Stimulated activated naive CD8-positive, alpha-beta T cell treated with anti-CD3 and anti-CD28 coated beads, Interleukin-15, Interleukin-2, amounts not matched to agents 100 ng/mL and 50 ng/mL, for 24 hours (primary cell): ENCODE measurements around the gene CDK13.

Source experiments
- H3K27ac Mint-ChIP-seq: one replicate; pipeline ENCODE4 v1.8.0; 2021; ENCODE audit warnings: mild to moderate bottlenecking, mixed read lengths
- H3K27me3 Mint-ChIP-seq: one replicate; pipeline ENCODE4 v1.8.0; 2021; ENCODE audit warnings: mixed read lengths
- H3K36me3 Mint-ChIP-seq: one replicate; pipeline ENCODE4 v1.8.0; 2021; ENCODE audit warnings: low read depth, mixed read lengths
- H3K4me1 Mint-ChIP-seq: one replicate; pipeline ENCODE4 v1.8.0; 2021; ENCODE audit warnings: low read depth, mixed read lengths
- H3K4me3 Mint-ChIP-seq: one replicate; pipeline ENCODE4 v1.8.0; 2021; ENCODE audit warnings: mild to moderate bottlenecking, mixed read lengths
- H3K9me3 Mint-ChIP-seq: one replicate; pipeline ENCODE4 v1.8.0; 2021; ENCODE audit warnings: mixed read lengths

Gene CDK13

DNA sequence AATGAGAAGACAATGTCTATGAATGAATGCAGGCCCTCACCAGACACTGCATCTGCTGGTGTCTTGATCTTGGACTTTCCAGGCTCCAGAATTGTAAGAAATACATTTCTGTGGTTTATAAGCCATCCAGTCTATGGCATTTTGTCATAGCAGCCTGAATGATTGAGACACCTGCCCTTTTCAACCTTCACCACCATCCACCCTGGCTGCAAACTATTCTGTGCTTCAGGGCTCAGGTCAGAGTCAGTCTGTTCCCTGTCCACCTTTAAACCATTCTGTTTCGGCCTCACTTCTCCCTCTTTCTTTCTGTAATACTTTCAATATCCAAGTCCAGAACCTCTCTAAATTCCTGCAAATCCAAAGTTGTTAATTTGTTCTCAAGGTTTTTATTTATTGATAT lies 15.9 kb upstream of the CDK13 start:
- no peaks in the 10 kb centered on the region for H3K36me3 Mint-ChIP-seq
- H3K4me1 Mint-ChIP-seq: no peaks in the 10 kb centered on the region
- no peak overlapping the region for H3K27ac Mint-ChIP-seq
- H3K9me3 Mint-ChIP-seq: no peaks in the 10 kb centered on the region
- no peak overlapping the region for H3K4me3 Mint-ChIP-seq
- H3K27me3 Mint-ChIP-seq: no peaks in the 10 kb centered on the region

- no peaks in the 10 kb centered on the region for H3K27me3 Mint-ChIP-seq
- H3K4me3 Mint-ChIP-seq: no peak overlapping the region
- no peaks in the 10 kb centered on the region for H3K36me3 Mint-ChIP-seq
- no peaks in the 10 kb centered on the region for H3K4me1 Mint-ChIP-seq
- no peak overlapping the region for H3K27ac Mint-ChIP-seq
- no peaks in the 10 kb centered on the region for H3K9me3 Mint-ChIP-seq
Measured at GRCh38 chr7:39936761-39937160, 13.3 kb upstream of the CDK13 start.

GRCh38 chr7:39937366-39938153 lies 12.5 kb upstream of the CDK13 start:
- Mint-ChIP-seq H3K4me3 (no peak overlapping the region), H3K27ac (no peak overlapping the region), H3K9me3 (no peaks in the 10 kb centered on the region), H3K4me1 (no peaks in the 10 kb centered on the region), H3K27me3 (no peaks in the 10 kb centered on the region), H3K36me3 (no peaks in the 10 kb centered on the region)

- no peaks in the 10 kb centered on the region for H3K36me3 Mint-ChIP-seq
- no peak overlapping the region for H3K27ac Mint-ChIP-seq
- H3K4me3 Mint-ChIP-seq: no peak overlapping the region
- peaks cover 10% of the 10 kb centered on the region for H3K4me1 Mint-ChIP-seq
- H3K9me3 Mint-ChIP-seq: no peaks in the 10 kb centered on the region
- H3K27me3 Mint-ChIP-seq: no peaks in the 10 kb centered on the region
Measured at GRCh38 chr7:39942883-39943282, 7.2 kb upstream of the CDK13 start.

- H3K9me3 Mint-ChIP-seq: no peaks in the 10 kb centered on the region
- no peaks in the 10 kb centered on the region for H3K27me3 Mint-ChIP-seq
- H3K36me3 Mint-ChIP-seq: peaks cover 2% of the 10 kb centered on the region
- no peak overlapping the region for H3K4me3 Mint-ChIP-seq
- H3K27ac Mint-ChIP-seq: peak overlapping the region; percentile 28
- H3K4me1 Mint-ChIP-seq: peaks cover 24% of the 10 kb centered on the region
Measured at GRCh38 chr7:39946693-39947092, 3.4 kb upstream of the CDK13 start.

- Mint-ChIP-seq H3K36me3 (peaks cover 12% of the 10 kb centered on the region), H3K9me3 (no peaks in the 10 kb centered on the region), H3K4me3 (peak overlapping the region; percentile 96), H3K27ac (peak overlapping the region; percentile 100), H3K4me1 (peaks cover 30% of the 10 kb centered on the region), H3K27me3 (no peaks in the 10 kb centered on the region)
Measured at GRCh38 chr7:39948375-39948955, 1.6 kb upstream of the CDK13 start.

GRCh38 chr7:39948956-39949928 lies 814 bp upstream of the CDK13 start:
- H3K4me1 Mint-ChIP-seq: peaks cover 38% of the 10 kb centered on the region
- H3K27me3 Mint-ChIP-seq: no peaks in the 10 kb centered on the region
- H3K9me3 Mint-ChIP-seq: no peaks in the 10 kb centered on the region
- H3K4me3 Mint-ChIP-seq: peak overlapping the region; percentile 96
- H3K27ac Mint-ChIP-seq: peak overlapping the region; percentile 100
- peaks cover 12% of the 10 kb centered on the region for H3K36me3 Mint-ChIP-seq

DNA sequence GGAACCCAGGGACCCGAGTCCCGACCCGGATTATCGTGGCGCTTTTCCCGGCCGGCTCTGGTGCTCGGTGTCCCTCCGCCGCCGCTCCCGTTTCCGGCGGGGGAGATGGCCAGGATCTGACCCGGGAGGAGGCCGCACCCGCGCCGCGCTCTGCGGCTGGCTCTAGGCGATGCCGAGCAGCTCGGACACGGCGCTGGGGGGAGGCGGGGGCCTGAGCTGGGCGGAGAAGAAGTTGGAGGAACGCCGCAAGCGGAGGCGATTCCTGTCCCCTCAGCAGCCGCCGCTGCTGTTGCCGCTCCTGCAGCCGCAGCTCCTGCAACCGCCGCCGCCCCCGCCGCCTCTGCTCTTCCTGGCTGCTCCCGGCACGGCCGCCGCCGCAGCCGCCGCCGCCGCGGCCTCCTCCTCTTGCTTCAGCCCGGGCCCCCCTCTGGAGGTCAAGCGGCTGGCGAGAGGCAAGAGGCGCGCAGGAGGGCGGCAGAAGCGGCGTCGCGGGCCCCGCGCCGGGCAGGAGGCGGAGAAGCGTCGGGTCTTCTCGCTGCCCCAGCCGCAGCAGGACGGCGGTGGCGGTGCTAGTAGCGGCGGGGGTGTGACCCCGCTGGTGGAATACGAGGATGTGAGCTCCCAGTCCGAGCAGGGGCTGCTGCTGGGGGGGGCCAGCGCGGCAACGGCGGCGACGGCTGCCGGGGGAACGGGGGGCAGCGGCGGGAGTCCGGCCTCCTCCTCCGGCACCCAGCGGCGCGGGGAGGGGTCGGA lies 593 bp downstream of the CDK13 start:
- Mint-ChIP-seq H3K4me3 (peak overlapping the region; percentile 96), H3K9me3 (no peaks in the 10 kb centered on the region), H3K27me3 (no peaks in the 10 kb centered on the region), H3K36me3 (peaks cover 21% of the 10 kb centered on the region), H3K27ac (peak overlapping the region; percentile 83), H3K4me1 (peaks cover 52% of the 10 kb centered on the region)

DNA sequence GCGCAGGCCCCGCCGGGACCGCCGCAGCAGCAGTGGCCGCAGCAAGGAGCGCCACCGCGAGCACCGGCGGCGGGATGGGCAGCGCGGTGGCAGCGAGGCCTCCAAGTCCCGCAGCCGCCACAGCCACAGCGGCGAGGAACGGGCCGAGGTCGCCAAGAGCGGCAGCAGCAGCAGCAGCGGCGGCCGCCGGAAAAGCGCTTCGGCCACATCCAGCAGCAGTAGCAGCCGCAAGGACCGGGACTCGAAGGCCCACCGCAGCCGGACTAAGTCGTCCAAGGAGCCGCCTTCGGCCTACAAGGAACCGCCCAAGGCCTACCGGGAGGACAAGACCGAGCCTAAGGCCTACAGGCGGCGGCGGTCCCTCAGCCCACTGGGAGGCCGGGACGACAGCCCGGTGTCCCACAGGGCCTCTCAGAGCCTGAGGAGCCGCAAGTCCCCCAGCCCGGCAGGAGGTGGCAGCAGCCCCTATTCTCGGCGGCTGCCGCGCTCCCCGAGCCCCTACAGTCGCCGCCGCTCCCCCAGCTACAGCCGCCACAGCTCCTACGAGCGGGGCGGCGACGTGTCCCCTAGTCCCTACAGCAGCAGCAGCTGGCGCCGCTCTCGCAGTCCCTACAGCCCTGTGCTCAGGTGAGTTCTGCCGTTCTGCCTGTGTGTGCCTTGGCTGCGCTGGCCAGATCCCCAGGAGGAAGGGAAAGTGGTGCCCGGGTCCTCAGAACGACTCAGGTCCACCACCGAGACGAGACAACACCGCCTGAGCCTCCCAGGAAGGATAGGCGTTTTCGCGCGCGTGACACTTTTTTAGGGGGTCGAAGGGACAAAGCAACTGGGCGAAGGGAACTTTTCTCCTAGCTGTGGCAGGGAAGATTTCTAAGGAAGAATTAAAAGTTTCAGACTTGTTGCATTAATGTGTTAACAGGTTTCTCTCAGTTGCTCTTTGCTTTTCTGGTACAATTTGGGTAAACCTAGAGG lies 1.5 kb downstream of the CDK13 start:
- peak overlapping the region; percentile 95 for H3K27ac Mint-ChIP-seq
- no peaks in the 10 kb centered on the region for H3K9me3 Mint-ChIP-seq
- peaks cover 60% of the 10 kb centered on the region for H3K4me1 Mint-ChIP-seq
- H3K36me3 Mint-ChIP-seq: peaks cover 21% of the 10 kb centered on the region
- H3K27me3 Mint-ChIP-seq: no peaks in the 10 kb centered on the region
- H3K4me3 Mint-ChIP-seq: peak overlapping the region; percentile 99

- H3K27ac Mint-ChIP-seq: peak overlapping the region; percentile 95
- H3K9me3 Mint-ChIP-seq: no peaks in the 10 kb centered on the region
- H3K4me3 Mint-ChIP-seq: peak overlapping the region; percentile 99
- H3K4me1 Mint-ChIP-seq: peaks cover 64% of the 10 kb centered on the region
- H3K36me3 Mint-ChIP-seq: peaks cover 21% of the 10 kb centered on the region
- H3K27me3 Mint-ChIP-seq: no peaks in the 10 kb centered on the region
Measured at GRCh38 chr7:39952374-39952773, 2.3 kb downstream of the CDK13 start.

GRCh38 chr7:39952803-39953202 lies 2.7 kb downstream of the CDK13 start:
- Mint-ChIP-seq H3K4me1 (peaks cover 64% of the 10 kb centered on the region), H3K27ac (peak overlapping the region; percentile 83), H3K4me3 (peak overlapping the region; percentile 99), H3K9me3 (no peaks in the 10 kb centered on the region), H3K36me3 (peaks cover 21% of the 10 kb centered on the region), H3K27me3 (no peaks in the 10 kb centered on the region)

GRCh38 chr7:39954694-39955093 lies 4.6 kb downstream of the CDK13 start:
- Mint-ChIP-seq H3K36me3 (peaks cover 26% of the 10 kb centered on the region), H3K4me3 (peak overlapping the region; percentile 99), H3K9me3 (no peaks in the 10 kb centered on the region), H3K27me3 (no peaks in the 10 kb centered on the region), H3K27ac (peak overlapping the region; percentile 78), H3K4me1 (peaks cover 66% of the 10 kb centered on the region)

- Mint-ChIP-seq H3K36me3 (peaks cover 38% of the 10 kb centered on the region), H3K27ac (peak overlapping the region; percentile 40), H3K4me1 (peaks cover 85% of the 10 kb centered on the region), H3K9me3 (peaks cover 3% of the 10 kb centered on the region), H3K27me3 (no peaks in the 10 kb centered on the region), H3K4me3 (peak overlapping the region; percentile 5)
Measured at GRCh38 chr7:39958038-39958437, 8.0 kb downstream of the CDK13 start.
